HCT116 (cell line): Measurements from ENCODE around the gene TMEM79. TPM values are rescaled to one million over a fixed set of nuclear protein-coding genes. Genes with fewer than 3 reads are reported as not detected.

Experiments
- ATAC-seq: fragments of 200-7000 bp; cut with Tn5 transposase; 2 replicates; pipeline ENCODE4 v1.9.1; 2020; ENCODE audit warnings: mild to moderate bottlenecking, moderate library complexity
- BruUV-seq: library from RNA; stranded (reverse); fragments of 400-500 nt; replicated peaks from 2 replicates; lab custom pipeline; 2021; lab: Mats Ljungman, UMichigan
- CTCF ChIA-PET: fragments of 300-600 bp; sonication (Branson Sonifier 250); formaldehyde crosslinking; loops from one replicate; lab custom pipeline; 2021; ENCODE audit warnings: antibody characterized with exemption; lab: Charles Lee
- POLR2A ChIA-PET: fragments of 300-600, 350-600 bp; sonication (Branson Sonifier 250); formaldehyde crosslinking; loops from one replicate; lab custom pipeline; 2021; ENCODE audit warnings: antibody characterized with exemption; lab: Charles Lee
- RAD21 ChIA-PET, 2 experiments: fragments of 300-600 bp; sonication (Branson Sonifier 250); formaldehyde crosslinking; loops; one replicate each; lab custom pipeline; 2023; ENCODE audit warnings: low total read pairs in 2 of 2; ENCODE audit not compliant: uncharacterized antibody in 2 of 2, unreplicated experiment in 2 of 2, low non-redundant PET in 1 of 2; lab: Charles Lee
- DNase-seq: peaks from one replicate; pipeline ENCODE4 v3.0.0-alpha.2; 2010; ENCODE audit warnings: low read depth, low spot score
- H2AFZ ChIP-seq: fragments of 200-600 bp; shearing (Covaris generic), sonication (generic); 2 replicates; pipeline ENCODE4 v1.6.1; 2017; ENCODE audit warnings: low read depth, mixed run types, mixed read lengths, antibody characterized with exemption, low read length; ENCODE audit not compliant: poor library complexity, severe bottlenecking
- H3K27ac ChIP-seq: 2 replicates; pipeline ENCODE4 v1.5.1; 2012; ENCODE audit warnings: low read depth, low read length
- H3K27me3 ChIP-seq: fragments of 200-600 bp; sonication (generic); 2 replicates; pipeline ENCODE4 v1.6.1; 2016; ENCODE audit warnings: mixed run types, low read length, mixed read lengths; ENCODE audit not compliant: insufficient read depth
- H3K36me3 ChIP-seq, 2 experiments: fragments of 200-500 bp in 1 of 2; fragments of 200-600 bp in 1 of 2; sonication (Bioruptor generic) in 1 of 2; sonication (generic) in 1 of 2; 2 replicates each; pipeline versions ENCODE4 v1.5.1 to v1.6.1; 2014 to 2016; ENCODE audit warnings: low read length in 2 of 2, inconsistent platforms in 1 of 2, mixed read lengths in 1 of 2, mixed run types in 1 of 2; ENCODE audit not compliant: insufficient read depth in 2 of 2, control insufficient read depth in 1 of 2
- H3K4me1 ChIP-seq, 2 experiments: fragments of 200-600 bp in 1 of 2; sonication (generic) in 1 of 2; 2 replicates each; pipeline versions ENCODE4 v1.5.1 to v1.6.1; 2012 to 2017; ENCODE audit warnings: low read length in 2 of 2, inconsistent platforms in 1 of 2, mild to moderate bottlenecking in 1 of 2, mixed read lengths in 1 of 2, mixed run types in 1 of 2, moderate library complexity in 1 of 2; ENCODE audit not compliant: insufficient read depth in 2 of 2, control insufficient read depth in 1 of 2
- H3K4me2 ChIP-seq: fragments of 200-600 bp; sonication (generic); 2 replicates; pipeline ENCODE4 v1.6.1; 2017; ENCODE audit warnings: mixed run types, low read length, mixed read lengths
- H3K4me3 ChIP-seq, 2 experiments: fragments of 200-600 bp in 1 of 2; sonication (generic) in 1 of 2; replicated peaks in 1 of 2; 2 replicates each; pipeline ENCODE4 v1.5.1; 2011 to 2016; ENCODE audit warnings: low read length in 2 of 2, control low read depth in 1 of 2, low read depth in 1 of 2, mild to moderate bottlenecking in 1 of 2, mixed read lengths in 1 of 2, mixed run types in 1 of 2
- H3K79me2 ChIP-seq: fragments of 200-600 bp; sonication (generic); 2 replicates; pipeline ENCODE4 v1.6.1; 2017; ENCODE audit warnings: mild to moderate bottlenecking, mixed run types, low read length, moderate library complexity, mixed read lengths; ENCODE audit not compliant: insufficient read depth
- H3K9ac ChIP-seq: fragments of 200-600 bp; sonication (generic); 2 replicates; pipeline ENCODE4 v1.6.1; 2016; ENCODE audit warnings: low read length, mixed read lengths
- H3K9me2 ChIP-seq: fragments of 200-600 bp; sonication (generic), shearing (Covaris generic); 2 replicates; pipeline ENCODE4 v1.6.1; 2017; ENCODE audit warnings: mixed run types, mild to moderate bottlenecking, moderate library complexity; ENCODE audit not compliant: insufficient read depth
- H3K9me3 ChIP-seq, 2 experiments: fragments of 200-500 bp in 1 of 2; fragments of 200-600 bp in 1 of 2; sonication (Bioruptor generic) in 1 of 2; sonication (generic) in 1 of 2; 2 replicates each; pipeline ENCODE4 v1.6.1; 2014 to 2017; ENCODE audit warnings: low read length in 2 of 2, mixed read lengths in 2 of 2, inconsistent platforms in 1 of 2, low read depth in 1 of 2, mild to moderate bottlenecking in 1 of 2, mixed run types in 1 of 2, moderate library complexity in 1 of 2; ENCODE audit not compliant: control insufficient read depth in 1 of 2, insufficient read depth in 1 of 2
- H4K20me1 ChIP-seq: fragments of 200-600 bp; sonication (generic), shearing (Covaris generic); 2 replicates; pipeline ENCODE4 v1.6.1; 2017; ENCODE audit warnings: mixed run types, mild to moderate bottlenecking, moderate library complexity; ENCODE audit not compliant: insufficient read depth
- CEBPB ChIP-seq: IDR thresholded peaks from 2 replicates; pipeline ENCODE4 v1.6.1; 2012; ENCODE audit warnings: low read depth
- EGR1 ChIP-seq: IDR thresholded peaks from 2 replicates; pipeline ENCODE4 v1.6.1; 2012; ENCODE audit warnings: low read depth
- EZH2 ChIP-seq: fragments of 200-600 bp; sonication (generic); IDR thresholded peaks from 2 replicates; pipeline ENCODE4 v1.6.1; 2017; ENCODE audit warnings: antibody characterized with exemption, mixed run types
- FOSL1 ChIP-seq: IDR thresholded peaks from 2 replicates; pipeline ENCODE4 v1.6.1; 2012; ENCODE audit warnings: low read depth
- JUND ChIP-seq: IDR thresholded peaks from 2 replicates; pipeline ENCODE4 v1.6.1; 2012
- POLR2A ChIP-seq: IDR thresholded peaks from 2 replicates; pipeline ENCODE4 v1.7.0; 2011; ENCODE audit warnings: borderline replicate concordance; ENCODE audit not compliant: insufficient read depth, insufficient read length; ENCODE audit errors: extremely low read depth
- POLR2AphosphoS5 ChIP-seq: IDR thresholded peaks from 2 replicates; pipeline ENCODE4 v1.6.1; 2011; ENCODE audit warnings: mild to moderate bottlenecking, low read depth, low read length, moderate library complexity
- REST ChIP-seq: IDR thresholded peaks from 2 replicates; pipeline ENCODE4 v1.6.1; 2012; ENCODE audit warnings: low read depth
- SRF ChIP-seq: IDR thresholded peaks from 2 replicates; pipeline ENCODE4 v1.6.1; 2012; ENCODE audit warnings: low read depth
- TCF7L2 ChIP-seq: IDR thresholded peaks from 2 replicates; pipeline ENCODE4 v1.7.0; 2011; ENCODE audit warnings: borderline replicate concordance, inconsistent platforms; ENCODE audit not compliant: insufficient read depth, insufficient read length; ENCODE audit errors: extremely low read depth
- ZBTB33 ChIP-seq: IDR thresholded peaks from 2 replicates; pipeline ENCODE4 v1.6.1; 2011; ENCODE audit warnings: mild to moderate bottlenecking, low read length, moderate library complexity; ENCODE audit not compliant: insufficient replicate concordance; ENCODE audit errors: extremely low read depth
- ZFX ChIP-seq: fragments of 450-650 bp; IDR thresholded peaks from 2 replicates; pipeline ENCODE4 v1.6.1; 2017
- ZNF274 ChIP-seq: fragments of 200-500 bp; sonication (Bioruptor generic); IDR thresholded peaks from 2 replicates; pipeline ENCODE4 v1.6.1; 2014; ENCODE audit warnings: mild to moderate bottlenecking, low read depth, low read length, inconsistent platforms
- intact Hi-C: fragments of 100-400 bp; cut with micrococcal nuclease; formaldehyde crosslinking; loops from 2 replicates; pipeline ENCODE4 v1.10.0; 2022
- total RNA-seq: library from RNA; stranded (reverse); gene quantifications from one replicate; pipeline ENCODE4 v1.2.1, GENCODE V29; 2021; ENCODE audit not compliant: unreplicated experiment

TMEM79 gene
- total RNA-seq, 1 experiment from 2014 or later, result 6.3 TPM

GRCh38 chr1:156244126-156244525, 40.0 kb upstream of the TMEM79 start:
- Histone ChIP-seq H4K20me1 (peaks cover 3% of the 10 kb centered on the region; the same call in 1 of the 2 replicates), H3K9me3 (no peaks in the 10 kb centered on the region), H3K9me2 (no peaks in the 10 kb centered on the region), H3K27ac (no peak overlapping the region), H3K4me1 (peaks cover 14 to 31% of the 10 kb centered on the region in 2 experiments), H3K9ac (no peak overlapping the region)
- DNase-seq, result no peak
- ATAC-seq, result no peak
- POLR2A ChIA-PET, result no interaction called here
- BruUV-seq, result no TSS peak
- intact Hi-C loops, result no loop called here
- TF ChIP-seq ZFX (no peak), EGR1 (no peak), POLR2A (no peak), ZNF274 (no peak), CEBPB (no peak), JUND (no peak), FOSL1 (no peak), TCF7L2 (no peak)
- TF ChIP-seq, all 23 proteins: peak for 0
- Histone ChIP-seq H3K4me2 (no peak overlapping the region), H2AFZ (no peak overlapping the region), H3K27me3 (no peaks in the 10 kb centered on the region), H3K79me2 (no peaks in the 10 kb centered on the region), H3K4me3 (no peak overlapping the region), H3K36me3 (peaks cover 1 to 4% of the 10 kb centered on the region in 2 experiments; a peak in 1 of 4 replicates)
- ChIA-PET RAD21 (no interaction called here), CTCF (no interaction called here)

GRCh38 chr1:156244712-156245111, 39.4 kb upstream of the TMEM79 start:
- CTCF ChIA-PET, result no interaction called here
- Histone ChIP-seq H3K36me3 (peaks cover 2 to 5% of the 10 kb centered on the region in 2 experiments; a peak in 1 of 4 replicates), H4K20me1 (peaks cover 3% of the 10 kb centered on the region; the same call in 1 of the 2 replicates), H3K79me2 (no peaks in the 10 kb centered on the region), H3K4me2 (no peak overlapping the region), H3K4me3 (no peak overlapping the region), H2AFZ (no peak overlapping the region), H3K9ac (no peak overlapping the region), H3K9me3 (no peaks in the 10 kb centered on the region), H3K9me2 (no peaks in the 10 kb centered on the region), H3K27ac (no peak overlapping the region), H3K27me3 (no peaks in the 10 kb centered on the region), H3K4me1 (peaks cover 14 to 31% of the 10 kb centered on the region in 2 experiments)
- no peak for ATAC-seq
- intact Hi-C loops, result no loop called here
- RAD21 ChIA-PET, result no interaction called here
- POLR2A ChIA-PET, result no interaction called here
- DNase-seq, result no peak
- TF ChIP-seq SRF, result no peak
- no peak for TF ChIP-seq EZH2
- TF ChIP-seq CEBPB, result no peak
- no peak for TF ChIP-seq POLR2AphosphoS5
- TF ChIP-seq ZBTB33, result no peak
- no peak for TF ChIP-seq TCF7L2
- TF ChIP-seq REST, result no peak
- BruUV-seq, result no TSS peak
